ENCODE data around the gene PRKCA.
A peak's percentile ranks its signal among the peaks of the same experiment; 100 is the strongest.
"Not testable (repeated sequence)": the region's sequence is repeated elsewhere in the genome, so short reads cannot be mapped to it uniquely, and the experiment has no call there.

The PRKCA gene

DNA sequence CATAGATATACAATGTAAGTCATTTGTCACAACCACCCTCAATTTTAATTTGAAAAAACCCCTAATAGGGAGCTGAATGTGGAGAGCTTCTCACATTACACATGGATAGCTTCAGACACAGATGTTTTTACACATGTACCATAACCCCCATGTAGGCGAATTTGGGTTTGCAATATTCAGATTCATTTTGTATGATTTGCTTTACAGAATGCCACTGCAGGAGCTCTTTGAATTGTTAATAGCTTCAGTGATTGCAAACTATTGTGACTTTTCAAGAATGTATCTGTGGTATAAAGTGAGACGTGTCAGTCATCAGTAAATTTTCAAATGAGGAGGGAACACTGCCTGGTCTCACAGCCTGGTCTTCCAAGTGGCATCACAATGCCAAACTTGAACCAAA lies 419.9 kb downstream of the PRKCA start:
- no peak for DNase-seq (ENCODE audit: low read depth, low spot score)
- TF ChIP-seq POLR2AphosphoS5 (IDR thresholded peaks at IDR 0.05; ENCODE audit: borderline replicate concordance, low read depth, low read length) (no peak), EZH2 (IDR thresholded peaks at IDR 0.05) (no peak), FOXP2 (optimal IDR thresholded peaks at IDR 0.05; ENCODE audit: control extremely low read depth, extremely low read length, insufficient read depth) (no peak)
- no peaks in the 10 kb centered on the region for H3K9me3 ChIP-seq (ENCODE audit: low read depth, low read length)
- no peak overlapping the region for H3K9ac ChIP-seq (ENCODE audit: insufficient read length)
- H3K27ac ChIP-seq = no peak overlapping the region
- H3K36me3 ChIP-seq (ENCODE audit: insufficient read depth, low read length) = no peaks in the 10 kb centered on the region
- no peak overlapping the region for H3K4me3 ChIP-seq

GRCh38 chr17:66724581-66725341 lies 422.3 kb downstream of the PRKCA start:
- no peaks in the 10 kb centered on the region for H3K9me3 ChIP-seq (ENCODE audit: low read depth, low read length)
- no peak overlapping the region for H3K4me3 ChIP-seq
- DNase-seq (ENCODE audit: low read depth, low spot score) = no peak
- no peak overlapping the region for H3K9ac ChIP-seq (ENCODE audit: insufficient read length)
- H3K27ac ChIP-seq = no peak overlapping the region
- H3K36me3 ChIP-seq (ENCODE audit: insufficient read depth, low read length) = no peaks in the 10 kb centered on the region
- TF ChIP-seq EZH2 (IDR thresholded peaks at IDR 0.05) = no peak
- no peak for TF ChIP-seq POLR2AphosphoS5 (IDR thresholded peaks at IDR 0.05; ENCODE audit: borderline replicate concordance, low read depth, low read length)
- TF ChIP-seq FOXP2 (optimal IDR thresholded peaks at IDR 0.05; ENCODE audit: control extremely low read depth, extremely low read length, insufficient read depth) = no peak

DNA sequence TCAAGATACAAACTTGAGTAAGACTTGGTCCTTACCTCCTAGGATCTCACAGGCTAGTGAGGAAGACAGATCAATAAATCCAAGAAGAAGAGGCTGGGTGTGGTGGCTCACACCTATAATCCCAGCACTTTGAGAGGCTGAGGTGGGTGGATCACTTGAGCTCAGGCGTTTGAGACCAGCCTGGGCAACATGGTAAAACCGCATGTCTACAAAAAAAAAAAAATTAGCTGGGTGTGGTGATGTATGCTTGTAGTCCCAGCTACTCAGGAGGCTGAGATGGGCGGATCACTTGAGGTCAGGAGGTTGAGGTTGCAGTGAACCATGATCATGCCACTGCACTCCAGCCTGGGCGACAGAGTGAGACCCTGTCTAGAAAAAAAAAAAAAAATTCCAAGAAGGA lies 423.0 kb downstream of the PRKCA start:
- not testable (repeated sequence) for H3K9ac ChIP-seq (ENCODE audit: insufficient read length); H3K9me3 ChIP-seq (ENCODE audit: low read depth, low read length); H3K4me3 ChIP-seq; H3K27ac ChIP-seq; H3K36me3 ChIP-seq (ENCODE audit: insufficient read depth, low read length); DNase-seq (ENCODE audit: low read depth, low spot score)

DNA sequence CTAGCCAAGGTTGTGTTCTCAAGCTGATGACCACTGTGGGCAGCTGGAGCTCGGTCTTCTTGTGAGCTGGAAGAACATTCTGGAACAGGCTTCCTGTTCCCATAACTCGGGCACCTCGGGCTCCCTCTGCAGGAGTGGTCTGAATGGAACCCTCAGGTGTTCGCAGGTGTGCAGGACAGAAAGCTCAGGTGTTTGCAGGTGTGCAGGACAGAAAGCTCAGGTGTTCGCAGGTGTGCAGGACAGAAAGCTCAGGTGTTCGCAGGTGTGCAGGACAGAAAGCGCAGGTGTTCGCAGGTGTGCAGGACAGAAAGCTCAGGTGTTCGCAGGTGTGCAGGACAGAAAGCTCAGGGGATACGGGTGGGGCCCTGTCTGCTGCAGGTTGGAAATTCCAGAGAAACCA lies 423.5 kb downstream of the PRKCA start:
- DNase-seq (ENCODE audit: low read depth, low spot score) = no peak
- TF ChIP-seq FOXP2 (optimal IDR thresholded peaks at IDR 0.05; ENCODE audit: control extremely low read depth, extremely low read length, insufficient read depth) (no peak), POLR2AphosphoS5 (IDR thresholded peaks at IDR 0.05; ENCODE audit: borderline replicate concordance, low read depth, low read length) (no peak), EZH2 (IDR thresholded peaks at IDR 0.05) (no peak)
- no peak overlapping the region for H3K4me3 ChIP-seq
- no peak overlapping the region for H3K9ac ChIP-seq (ENCODE audit: insufficient read length)
- no peaks in the 10 kb centered on the region for H3K9me3 ChIP-seq (ENCODE audit: low read depth, low read length)
- H3K27ac ChIP-seq = no peak overlapping the region
- H3K36me3 ChIP-seq (ENCODE audit: insufficient read depth, low read length) = no peaks in the 10 kb centered on the region

- no peak overlapping the region for H3K9ac ChIP-seq (ENCODE audit: insufficient read length)
- no peak for DNase-seq (ENCODE audit: low read depth, low spot score)
- no peaks in the 10 kb centered on the region for H3K36me3 ChIP-seq (ENCODE audit: insufficient read depth, low read length)
- no peak overlapping the region for H3K4me3 ChIP-seq
- H3K9me3 ChIP-seq (ENCODE audit: low read depth, low read length) = no peaks in the 10 kb centered on the region
- H3K27ac ChIP-seq = no peak overlapping the region
- TF ChIP-seq POLR2AphosphoS5 (IDR thresholded peaks at IDR 0.05; ENCODE audit: borderline replicate concordance, low read depth, low read length) = no peak
- TF ChIP-seq EZH2 (IDR thresholded peaks at IDR 0.05) = no peak
- no peak for TF ChIP-seq FOXP2 (optimal IDR thresholded peaks at IDR 0.05; ENCODE audit: control extremely low read depth, extremely low read length, insufficient read depth)
Observed at GRCh38 chr17:66726371-66726770, 424.0 kb downstream of the PRKCA start.

DNA sequence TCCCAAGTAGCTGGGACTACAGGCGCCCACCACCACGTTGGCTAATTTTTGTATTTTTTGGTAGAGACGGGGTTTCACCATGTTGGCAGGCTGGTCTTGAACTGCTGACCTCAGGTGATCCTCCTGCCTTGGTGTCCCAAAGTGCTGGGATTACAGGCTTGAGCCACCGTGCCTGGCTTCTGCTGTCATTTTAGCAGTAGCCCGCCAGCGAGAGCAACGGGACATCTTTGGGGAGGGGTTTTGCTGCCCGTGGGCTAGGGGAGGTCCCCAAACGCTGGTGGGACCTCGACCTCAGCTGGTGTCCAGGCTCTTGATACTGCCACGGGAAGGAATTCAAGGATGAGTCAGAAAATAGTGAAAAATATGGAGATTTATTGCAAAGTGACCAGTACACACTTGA lies 424.4 kb downstream of the PRKCA start:
- no peak overlapping the region for H3K27ac ChIP-seq
- TF ChIP-seq POLR2AphosphoS5 (IDR thresholded peaks at IDR 0.05; ENCODE audit: borderline replicate concordance, low read depth, low read length) = no peak
- no peak for TF ChIP-seq FOXP2 (optimal IDR thresholded peaks at IDR 0.05; ENCODE audit: control extremely low read depth, extremely low read length, insufficient read depth)
- no peak for TF ChIP-seq EZH2 (IDR thresholded peaks at IDR 0.05)
- no peak overlapping the region for H3K4me3 ChIP-seq
- DNase-seq (ENCODE audit: low read depth, low spot score) = no peak
- H3K9me3 ChIP-seq (ENCODE audit: low read depth, low read length) = no peaks in the 10 kb centered on the region
- H3K9ac ChIP-seq (ENCODE audit: insufficient read length) = no peak overlapping the region
- no peaks in the 10 kb centered on the region for H3K36me3 ChIP-seq (ENCODE audit: insufficient read depth, low read length)

DNA sequence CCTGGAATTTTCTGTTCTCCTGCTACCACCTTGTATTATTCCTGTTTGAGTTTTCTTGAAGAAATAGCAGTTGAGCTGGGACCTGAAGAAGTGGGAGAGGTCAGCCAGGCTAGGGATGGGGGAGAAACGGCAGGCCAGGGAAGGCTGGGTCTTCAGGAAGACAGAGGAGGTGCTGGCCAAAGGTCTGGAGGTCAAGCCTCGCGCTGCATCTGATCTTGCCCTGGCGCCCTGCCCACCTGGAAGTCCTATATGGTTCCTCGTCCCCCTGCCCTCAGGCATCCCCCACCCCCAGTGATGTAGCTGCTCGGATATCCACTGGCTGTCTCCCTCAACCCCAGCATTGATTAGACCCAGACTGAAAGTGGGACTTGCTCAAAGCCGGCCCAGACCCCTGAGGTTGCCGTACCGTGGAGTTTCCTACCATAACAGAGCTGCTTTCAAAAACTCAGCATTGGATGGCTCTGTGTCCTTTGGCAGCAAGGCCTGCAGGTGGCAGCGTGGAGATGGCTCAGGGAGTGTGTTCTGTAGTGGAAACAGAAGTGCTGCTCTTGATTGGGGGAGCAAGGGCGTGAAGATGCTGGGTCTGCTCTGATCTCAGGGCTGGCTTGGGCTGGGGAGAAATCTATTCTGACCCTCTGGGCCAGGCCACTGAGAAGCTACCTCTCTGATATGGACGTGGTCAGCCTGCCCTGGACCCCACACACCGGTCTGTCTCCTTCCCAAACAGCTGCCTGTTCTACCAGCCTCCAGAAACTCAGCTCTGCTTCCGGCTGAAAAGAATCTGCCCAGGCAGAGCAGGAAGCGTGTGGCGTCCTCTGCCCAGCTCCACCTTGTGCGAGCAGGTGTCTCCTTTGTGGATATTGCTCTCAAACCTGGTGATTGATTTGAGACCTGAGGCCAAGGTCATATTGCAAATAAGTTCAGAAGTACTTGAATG lies 425.5 kb downstream of the PRKCA start:
- peak; percentile 40 for DNase-seq (ENCODE audit: low read depth, low spot score)
- Histone ChIP-seq H3K27ac (no peak overlapping the region), H3K4me3 (no peak overlapping the region)

DNA sequence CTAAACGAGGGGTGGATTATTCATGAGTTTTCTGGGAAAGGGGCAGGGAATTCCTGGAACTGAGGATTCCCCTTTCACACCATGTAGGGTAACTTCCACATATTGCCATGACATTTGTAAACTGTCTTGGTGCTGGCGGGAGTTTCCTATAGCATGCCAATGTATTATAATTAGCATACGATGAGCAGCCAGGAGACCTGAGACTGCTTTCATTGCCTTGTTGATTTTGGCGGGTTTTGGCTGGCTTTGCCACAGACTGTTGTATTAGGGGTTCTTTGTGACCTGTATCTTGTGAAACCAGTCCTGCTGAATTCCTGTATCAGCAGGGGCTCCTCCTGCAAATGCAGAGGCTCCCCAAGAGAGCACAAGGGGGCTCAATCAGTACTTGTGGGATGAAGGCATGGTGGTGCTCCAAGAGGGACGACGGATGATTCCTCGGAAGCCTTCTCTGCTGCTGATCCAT lies 428.1 kb downstream of the PRKCA start:
- Histone ChIP-seq H3K9ac (ENCODE audit: insufficient read length) (no peak overlapping the region), H3K27ac (no peak overlapping the region), H3K9me3 (ENCODE audit: low read depth, low read length) (no peaks in the 10 kb centered on the region), H3K36me3 (ENCODE audit: insufficient read depth, low read length) (no peaks in the 10 kb centered on the region), H3K4me3 (no peak overlapping the region)
- DNase-seq (ENCODE audit: low read depth, low spot score) = no peak
- TF ChIP-seq EZH2 (IDR thresholded peaks at IDR 0.05) = no peak
- no peak for TF ChIP-seq POLR2AphosphoS5 (IDR thresholded peaks at IDR 0.05; ENCODE audit: borderline replicate concordance, low read depth, low read length)
- no peak for TF ChIP-seq FOXP2 (optimal IDR thresholded peaks at IDR 0.05; ENCODE audit: control extremely low read depth, extremely low read length, insufficient read depth)

More for the DNA sequence above, 425.5 kb downstream of the PRKCA start:
- no peaks in the 10 kb centered on the region for H3K36me3 ChIP-seq (ENCODE audit: insufficient read depth, low read length)
- H3K9me3 ChIP-seq (ENCODE audit: low read depth, low read length) = no peaks in the 10 kb centered on the region
- no peak overlapping the region for H3K9ac ChIP-seq (ENCODE audit: insufficient read length)
- no peak for TF ChIP-seq FOXP2 (optimal IDR thresholded peaks at IDR 0.05; ENCODE audit: control extremely low read depth, extremely low read length, insufficient read depth)
- no peak for TF ChIP-seq POLR2AphosphoS5 (IDR thresholded peaks at IDR 0.05; ENCODE audit: borderline replicate concordance, low read depth, low read length)
- no peak for TF ChIP-seq EZH2 (IDR thresholded peaks at IDR 0.05)

Measured in SK-N-MC (cell line).